ENCODE data around the gene ABLIM1. TPM values are rescaled to one million over a fixed set of nuclear protein-coding genes. Genes with fewer than 3 reads are reported as not detected.

Gene ABLIM1
- total and polyA plus RNA-seq, 10 of the 15 experiments (the other 5 are each of a cell fraction or from before 2014, with no cell fraction given) = 14.2 to 50.5 (median 28.1) TPM

DNA sequence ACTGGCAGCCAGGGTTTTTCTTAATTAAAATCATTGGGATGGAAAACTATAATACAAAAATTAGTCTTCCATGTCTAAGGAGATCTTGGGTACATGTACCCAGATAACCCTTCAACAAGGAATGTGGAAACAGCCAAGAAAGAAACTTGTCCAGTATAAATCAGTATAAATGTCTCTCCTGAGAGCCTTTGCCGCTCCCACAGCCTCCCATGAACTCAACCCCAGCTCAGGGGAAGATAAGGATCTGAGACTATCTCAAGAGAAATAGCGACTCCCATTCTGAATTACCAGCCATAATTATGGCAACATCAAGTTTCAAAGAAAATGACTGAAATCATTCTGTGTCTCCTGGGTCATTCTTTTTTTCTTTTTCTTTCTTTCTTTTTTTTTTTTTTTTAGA is 221.1 kb downstream of the ABLIM1 start:
- intact Hi-C loops (cut with micrococcal nuclease; ENCODE audit: unreplicated experiment) = loop anchor here (1.0 kb wide), 1 partner anchor 133 kb away; no protein-coding TSS in a partner anchor
- CTCF ChIA-PET = interaction anchor here (0.5 to 7.9 kb wide), 4 partner anchors 9 to 637 kb away, joined by 3 to 58 read pairs (median 4); no protein-coding TSS in a partner anchor
- no TSS peak for BruUV-seq (replicated peaks)
- TF ChIP-seq TAF1 (IDR thresholded peaks at IDR 0.05; ENCODE audit: borderline replicate concordance, low read depth, low read length) (no peak), MEF2B (IDR thresholded peaks at IDR 0.05; ENCODE audit: partially characterized antibody, poor library complexity, severe bottlenecking) (no peak), CBX3 (IDR thresholded peaks at IDR 0.05; ENCODE audit: borderline replicate concordance, low read depth) (no peak), RBBP5 (conservative IDR thresholded peaks at IDR 0.05) (no peak), JUND (IDR thresholded peaks at IDR 0.05; ENCODE audit: low read depth, low read length) (no peak), MTA2 (IDR thresholded peaks at IDR 0.05; ENCODE audit: low read depth) (no peak), EGR1 (IDR thresholded peaks at IDR 0.05; ENCODE audit: borderline replicate concordance in 1 of 2, low read depth in 2 of 2, low read length in 2 of 2) (no peak), SRF (IDR thresholded peaks at IDR 0.05; ENCODE audit: low read depth in 2 of 2, low read length in 2 of 2) (no peak), NFYB (IDR thresholded peaks at IDR 0.05; ENCODE audit: insufficient read depth, low read depth, low read length) (no peak), POLR2AphosphoS5 (IDR thresholded peaks at IDR 0.05; ENCODE audit: low read length) (no peak), CHD2 (IDR thresholded peaks at IDR 0.05; ENCODE audit: borderline replicate concordance, low read depth, low read length) (no peak), POLR2A (IDR thresholded peaks at IDR 0.05; ENCODE audit: low read depth, low read length) (no peak), NFXL1 (IDR thresholded peaks at IDR 0.05; ENCODE audit: borderline replicate concordance) (no peak), DPF2 (IDR thresholded peaks at IDR 0.05) (no peak)
- TF ChIP-seq, protein P1, sequence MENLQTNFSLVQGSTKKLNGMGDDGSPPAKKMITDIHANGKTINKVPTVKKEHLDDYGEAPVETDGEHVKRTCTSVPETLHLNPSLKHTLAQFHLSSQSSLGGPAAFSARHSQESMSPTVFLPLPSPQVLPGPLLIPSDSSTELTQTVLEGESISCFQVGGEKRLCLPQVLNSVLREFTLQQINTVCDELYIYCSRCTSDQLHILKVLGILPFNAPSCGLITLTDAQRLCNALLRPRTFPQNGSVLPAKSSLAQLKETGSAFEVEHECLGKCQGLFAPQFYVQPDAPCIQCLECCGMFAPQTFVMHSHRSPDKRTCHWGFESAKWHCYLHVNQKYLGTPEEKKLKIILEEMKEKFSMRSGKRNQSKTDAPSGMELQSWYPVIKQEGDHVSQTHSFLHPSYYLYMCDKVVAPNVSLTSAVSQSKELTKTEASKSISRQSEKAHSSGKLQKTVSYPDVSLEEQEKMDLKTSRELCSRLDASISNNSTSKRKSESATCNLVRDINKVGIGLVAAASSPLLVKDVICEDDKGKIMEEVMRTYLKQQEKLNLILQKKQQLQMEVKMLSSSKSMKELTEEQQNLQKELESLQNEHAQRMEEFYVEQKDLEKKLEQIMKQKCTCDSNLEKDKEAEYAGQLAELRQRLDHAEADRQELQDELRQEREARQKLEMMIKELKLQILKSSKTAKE (IDR thresholded peaks at IDR 0.05; ENCODE audit: low read depth, poor library complexity, severe bottlenecking) = no peak
- TF ChIP-seq, protein P2, sequence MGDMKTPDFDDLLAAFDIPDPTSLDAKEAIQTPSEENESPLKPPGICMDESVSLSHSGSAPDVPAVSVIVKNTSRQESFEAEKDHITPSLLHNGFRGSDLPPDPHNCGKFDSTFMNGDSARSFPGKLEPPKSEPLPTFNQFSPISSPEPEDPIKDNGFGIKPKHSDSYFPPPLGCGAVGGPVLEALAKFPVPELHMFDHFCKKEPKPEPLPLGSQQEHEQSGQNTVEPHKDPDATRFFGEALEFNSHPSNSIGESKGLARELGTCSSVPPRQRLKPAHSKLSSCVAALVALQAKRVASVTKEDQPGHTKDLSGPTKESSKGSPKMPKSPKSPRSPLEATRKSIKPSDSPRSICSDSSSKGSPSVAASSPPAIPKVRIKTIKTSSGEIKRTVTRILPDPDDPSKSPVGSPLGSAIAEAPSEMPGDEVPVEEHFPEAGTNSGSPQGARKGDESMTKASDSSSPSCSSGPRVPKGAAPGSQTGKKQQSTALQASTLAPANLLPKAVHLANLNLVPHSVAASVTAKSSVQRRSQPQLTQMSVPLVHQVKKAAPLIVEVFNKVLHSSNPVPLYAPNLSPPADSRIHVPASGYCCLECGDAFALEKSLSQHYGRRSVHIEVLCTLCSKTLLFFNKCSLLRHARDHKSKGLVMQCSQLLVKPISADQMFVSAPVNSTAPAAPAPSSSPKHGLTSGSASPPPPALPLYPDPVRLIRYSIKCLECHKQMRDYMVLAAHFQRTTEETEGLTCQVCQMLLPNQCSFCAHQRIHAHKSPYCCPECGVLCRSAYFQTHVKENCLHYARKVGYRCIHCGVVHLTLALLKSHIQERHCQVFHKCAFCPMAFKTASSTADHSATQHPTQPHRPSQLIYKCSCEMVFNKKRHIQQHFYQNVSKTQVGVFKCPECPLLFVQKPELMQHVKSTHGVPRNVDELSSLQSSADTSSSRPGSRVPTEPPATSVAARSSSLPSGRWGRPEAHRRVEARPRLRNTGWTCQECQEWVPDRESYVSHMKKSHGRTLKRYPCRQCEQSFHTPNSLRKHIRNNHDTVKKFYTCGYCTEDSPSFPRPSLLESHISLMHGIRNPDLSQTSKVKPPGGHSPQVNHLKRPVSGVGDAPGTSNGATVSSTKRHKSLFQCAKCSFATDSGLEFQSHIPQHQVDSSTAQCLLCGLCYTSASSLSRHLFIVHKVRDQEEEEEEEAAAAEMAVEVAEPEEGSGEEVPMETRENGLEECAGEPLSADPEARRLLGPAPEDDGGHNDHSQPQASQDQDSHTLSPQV (IDR thresholded peaks at IDR 0.05) = no peak
- TF ChIP-seq, protein P3, sequence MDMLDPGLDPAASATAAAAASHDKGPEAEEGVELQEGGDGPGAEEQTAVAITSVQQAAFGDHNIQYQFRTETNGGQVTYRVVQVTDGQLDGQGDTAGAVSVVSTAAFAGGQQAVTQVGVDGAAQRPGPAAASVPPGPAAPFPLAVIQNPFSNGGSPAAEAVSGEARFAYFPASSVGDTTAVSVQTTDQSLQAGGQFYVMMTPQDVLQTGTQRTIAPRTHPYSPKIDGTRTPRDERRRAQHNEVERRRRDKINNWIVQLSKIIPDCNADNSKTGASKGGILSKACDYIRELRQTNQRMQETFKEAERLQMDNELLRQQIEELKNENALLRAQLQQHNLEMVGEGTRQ (IDR thresholded peaks at IDR 0.05; ENCODE audit: borderline replicate concordance, low read depth, low read length) = no peak
- TF ChIP-seq, protein P4, sequence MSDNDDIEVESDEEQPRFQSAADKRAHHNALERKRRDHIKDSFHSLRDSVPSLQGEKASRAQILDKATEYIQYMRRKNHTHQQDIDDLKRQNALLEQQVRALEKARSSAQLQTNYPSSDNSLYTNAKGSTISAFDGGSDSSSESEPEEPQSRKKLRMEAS (IDR thresholded peaks at IDR 0.05; ENCODE audit: low read depth, low read length) = no peak

More for the DNA sequence above, 221.1 kb downstream of the ABLIM1 start:
- H3K27ac ChIP-seq (ENCODE audit: control insufficient read depth, insufficient read depth) = no peak overlapping the region
- SMC1A ChIA-PET (ENCODE audit: uncharacterized antibody, unreplicated experiment) = no interaction called here
- RAD21 ChIA-PET (ENCODE audit: unreplicated experiment) = interaction anchor here (0.6 to 3.5 kb wide), 2 partner anchors 18 to 133 kb away, joined by 4 to 18 read pairs; no protein-coding TSS in a partner anchor
- no peaks in the 10 kb centered on the region for H3K9me3 ChIP-seq (replicated peaks; ENCODE audit: control insufficient read depth, insufficient read depth, low read length)
- no peak overlapping the region for H3K4me2 ChIP-seq (ENCODE audit: control insufficient read depth, insufficient read depth)
- ATAC-seq (no peak), DNase-seq (ENCODE audit: low read depth, low spot score) (no peak), FAIRE-seq (no peak)
- H3K27me3 ChIP-seq (replicated peaks in 1 of 2; ENCODE audit: control insufficient read depth in 2 of 2, insufficient read depth in 2 of 2, low read length in 1 of 2) = no peaks in the 10 kb centered on the region; a peak in 1 of 4 replicates
- POLR2A ChIA-PET = interaction anchor here (0.6 kb wide), 1 partner anchor 88 kb away, joined by 3 read pairs; no protein-coding TSS in a partner anchor
- H3K4me3 ChIP-seq = no peak overlapping the region
- H4K20me1 ChIP-seq (ENCODE audit: control insufficient read depth, insufficient read depth) = no peaks in the 10 kb centered on the region
- no peaks in the 10 kb centered on the region for H3K36me3 ChIP-seq (ENCODE audit: control insufficient read depth in 2 of 2, insufficient read depth in 2 of 2, low read length in 1 of 2)
- H3K79me2 ChIP-seq (ENCODE audit: control insufficient read depth, insufficient read depth, low read length) = no peaks in the 10 kb centered on the region
- no peak overlapping the region for H2AFZ ChIP-seq (ENCODE audit: control insufficient read depth, low read depth, low read length)
- in situ Hi-C loops (cut with MboI) = loop anchor here (25.0 kb wide), 2 partner anchors 100 to 250 kb away; partner anchors contain the start of gene TDRD1
- no peak overlapping the region for H3K9ac ChIP-seq (ENCODE audit: control insufficient read depth, insufficient read depth, low read length)
- WGBS (ENCODE audit: insufficient coverage, insufficient replicate concordance, low lambda C conversion rate, missing lambda C conversion rate) = 94% methylated on average over 2 of the region's 2 CpGs
- no peaks in the 10 kb centered on the region for H3K4me1 ChIP-seq (ENCODE audit: control insufficient read depth, insufficient read depth, low read length)
